GM19328 (cell line): ENCODE results near the gene CDC42BPA.
A peak's percentile ranks its signal among the peaks of the same experiment; 100 is the strongest.

ENCODE experiments used
- ATAC-seq: cut with Tn5 transposase; IDR thresholded peaks from one replicate; pipeline ENCODE4 v1.9.1; 2021; ENCODE audit warnings: mild to moderate bottlenecking, moderate library complexity; ENCODE audit not compliant: unreplicated experiment

CDC42BPA gene

DNA sequence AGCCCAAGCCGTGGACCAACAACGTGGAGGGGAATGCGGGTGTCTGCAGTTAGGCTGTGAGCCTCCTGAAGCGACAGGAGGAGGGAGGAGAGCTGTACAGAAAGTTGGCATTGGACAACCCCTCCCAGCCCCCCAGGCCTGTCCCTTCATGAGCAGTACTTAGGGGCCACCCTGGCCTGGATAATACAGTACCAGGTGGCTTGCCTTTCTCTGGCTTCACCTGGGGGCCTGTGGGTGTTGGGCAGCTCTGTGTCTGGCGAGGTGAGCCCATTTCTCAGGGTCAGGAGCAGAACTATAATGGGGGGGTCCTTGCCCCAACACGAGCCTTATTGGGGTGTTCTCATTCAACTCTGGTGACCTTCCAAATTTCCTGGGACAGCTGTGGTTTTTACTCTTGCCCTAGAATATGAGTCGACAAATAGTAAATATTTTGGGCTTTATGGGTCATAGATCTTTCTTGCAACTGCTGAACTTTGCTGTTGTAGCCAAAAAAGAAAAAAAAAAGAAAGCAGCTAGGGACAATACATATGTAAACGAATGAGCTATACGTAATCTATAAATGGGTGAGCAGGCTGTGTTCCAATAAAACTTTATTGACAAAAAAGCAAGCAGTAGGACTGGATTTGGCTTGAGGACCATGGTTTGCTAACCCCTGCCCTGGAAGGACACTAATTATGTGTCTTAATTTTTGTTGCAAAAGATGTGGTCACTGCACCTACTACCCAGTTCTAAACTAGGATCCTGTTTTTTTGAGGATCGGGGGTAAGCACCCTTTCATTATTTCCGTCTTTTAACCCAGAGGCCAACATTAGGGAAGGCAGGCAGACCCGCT is 366.8 kb downstream of the CDC42BPA start:
- no peak for ATAC-seq

DNA sequence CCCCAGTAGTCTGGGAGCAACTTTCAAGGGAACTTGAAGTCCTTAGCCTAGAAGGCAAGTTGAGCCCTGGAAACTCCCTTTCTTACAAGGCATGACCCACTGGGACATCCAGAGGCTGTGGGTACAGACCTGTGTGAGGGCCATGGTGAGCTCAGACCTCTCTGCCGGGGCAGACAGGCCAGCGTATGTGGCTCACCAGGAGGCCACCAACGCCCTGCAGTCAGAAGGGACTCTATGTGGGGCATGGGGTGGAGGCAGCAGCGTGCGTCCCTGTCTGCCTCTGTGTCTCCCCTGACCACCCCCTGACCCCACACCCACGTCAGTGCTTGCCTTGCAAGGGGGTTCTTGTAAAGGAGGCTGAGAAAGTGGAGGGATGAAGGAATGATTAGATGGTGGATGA is 367.4 kb downstream of the CDC42BPA start:
- ATAC-seq = no peak

DNA sequence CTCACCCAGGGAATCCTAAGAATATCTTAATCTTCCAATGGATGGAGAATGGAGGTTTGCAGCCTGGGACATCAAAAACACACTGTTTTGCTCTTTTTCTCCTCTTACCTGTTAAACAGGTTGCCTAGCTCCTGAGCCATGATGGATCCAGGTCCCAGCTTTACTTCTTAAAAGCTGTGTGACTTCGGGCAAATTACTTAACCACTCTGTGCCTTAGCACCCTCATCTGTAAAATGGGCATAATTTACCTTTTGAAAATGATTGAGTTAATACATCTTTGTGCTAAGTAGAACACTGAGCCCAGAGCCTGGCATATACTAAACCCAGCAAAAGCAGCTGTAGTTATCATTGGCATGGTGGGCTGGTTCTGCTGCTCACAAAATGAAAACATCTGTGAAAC is 368.0 kb downstream of the CDC42BPA start:
- no peak for ATAC-seq

DNA sequence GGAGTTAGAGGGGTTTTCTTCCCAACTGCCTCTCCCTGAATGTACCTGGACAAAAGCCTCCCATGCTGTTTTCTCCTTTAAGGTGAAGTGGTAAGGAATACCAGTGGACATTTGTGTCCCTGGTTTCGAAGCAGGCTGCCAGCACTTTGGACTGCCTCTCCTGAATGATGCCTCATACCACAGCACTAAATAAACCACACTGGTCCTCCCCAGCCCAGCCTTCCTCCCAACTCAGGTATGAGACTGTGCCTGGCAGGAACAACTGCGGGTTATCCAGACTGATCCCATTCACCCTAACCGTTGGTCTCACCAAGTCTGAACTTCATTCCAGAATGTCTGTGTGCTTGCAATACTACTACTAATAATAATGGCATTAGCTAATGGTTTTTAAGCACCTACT is 368.9 kb downstream of the CDC42BPA start:
- no peak for ATAC-seq

DNA sequence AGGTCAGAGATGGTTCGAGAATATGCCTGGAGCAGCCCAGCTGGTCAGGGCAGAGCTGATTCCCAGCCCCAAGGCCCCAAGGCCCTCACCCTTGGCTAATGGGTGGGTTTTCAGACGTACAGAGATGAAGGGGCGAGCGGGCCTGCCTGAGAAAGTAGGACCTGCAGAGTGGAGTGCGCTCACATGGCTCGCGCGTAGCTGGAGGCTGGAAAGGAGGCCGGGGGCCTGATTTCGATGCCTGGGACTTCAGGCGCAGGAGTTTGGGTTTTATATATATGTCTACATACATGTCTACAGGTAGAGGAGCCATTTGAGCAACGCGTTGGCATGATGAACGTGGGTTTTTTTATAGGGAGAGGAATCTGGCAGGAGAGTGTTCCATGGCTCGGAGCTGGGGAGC is 369.3 kb downstream of the CDC42BPA start:
- ATAC-seq = no peak

DNA sequence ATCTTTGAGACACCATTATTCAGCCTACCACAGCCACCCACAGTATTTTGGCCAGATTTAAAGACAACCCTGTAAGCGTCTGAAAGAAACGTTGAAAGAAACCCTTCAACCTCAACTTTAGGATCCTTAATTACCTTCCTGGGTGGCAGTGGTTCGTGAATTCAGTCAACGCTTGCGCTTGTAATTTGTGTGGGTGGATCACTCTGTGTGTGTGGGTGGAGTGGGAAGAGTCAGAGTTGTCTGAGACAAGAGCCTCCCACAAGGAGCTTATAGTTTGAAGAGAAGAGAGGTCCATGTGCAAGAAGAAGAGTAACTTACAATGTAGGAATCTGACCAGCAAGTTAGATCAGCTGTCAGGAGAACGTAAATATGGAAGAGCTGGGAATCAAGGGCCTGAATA is 369.8 kb downstream of the CDC42BPA start:
- ATAC-seq = no peak

DNA sequence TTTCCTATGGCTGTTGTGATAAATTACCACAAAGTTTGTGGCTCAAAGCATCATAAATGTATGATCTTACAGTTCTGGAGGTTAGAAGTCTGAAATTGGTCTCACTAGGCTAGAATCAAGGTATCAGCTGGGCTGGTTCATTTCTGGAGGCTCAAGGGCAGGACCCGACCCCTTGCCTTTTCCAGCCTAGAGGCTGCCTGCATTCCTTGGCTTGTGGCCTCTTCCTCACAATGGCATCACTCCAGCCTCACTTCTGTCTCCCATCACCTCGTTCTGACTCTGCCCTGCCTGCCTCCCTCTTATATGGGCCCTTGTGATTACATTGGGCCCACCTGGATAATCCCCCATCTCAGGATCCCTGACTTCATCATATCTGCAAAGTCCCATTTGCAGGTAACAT is 370.2 kb downstream of the CDC42BPA start:
- ATAC-seq = no peak

DNA sequence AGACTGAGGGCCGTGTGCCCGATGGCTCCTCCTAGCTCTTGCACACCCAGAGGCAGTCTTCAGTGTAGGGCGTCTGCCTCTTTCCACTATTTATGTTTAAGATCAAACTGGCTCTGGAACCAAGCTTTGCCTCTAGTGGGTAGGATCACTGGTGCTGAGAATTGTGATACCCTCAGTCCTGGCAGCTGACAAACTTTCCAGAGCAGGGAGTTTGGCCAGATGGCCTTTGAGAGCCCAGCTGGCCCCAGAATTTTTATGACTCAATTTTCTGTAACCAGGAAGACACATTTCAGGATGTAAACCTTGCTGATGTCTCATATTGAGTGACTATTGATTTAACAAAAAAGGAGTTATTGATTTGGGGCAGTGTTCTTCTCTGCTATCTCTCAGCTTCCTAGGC is 371.5 kb downstream of the CDC42BPA start:
- ATAC-seq = no peak

DNA sequence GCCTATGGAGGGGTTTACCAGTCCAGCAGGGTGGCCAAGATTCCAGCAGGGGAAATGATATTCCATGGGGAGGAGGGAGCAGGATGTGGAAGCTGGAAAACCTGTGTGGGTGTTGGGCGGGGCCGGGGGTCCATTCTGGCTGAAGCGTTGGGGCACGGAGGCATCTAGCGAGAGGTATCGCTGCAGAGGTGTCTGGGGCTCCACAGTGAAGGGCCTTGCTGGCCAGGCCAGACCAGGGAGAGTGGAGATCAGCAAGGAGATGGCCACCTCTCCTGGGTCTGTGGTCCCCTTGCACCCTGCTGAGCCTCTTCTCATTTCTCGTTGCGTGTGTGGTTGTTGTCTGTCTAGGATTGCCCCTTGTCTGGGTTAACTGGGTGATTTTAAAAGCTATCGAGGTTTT is 372.0 kb downstream of the CDC42BPA start:
- no peak for ATAC-seq

DNA sequence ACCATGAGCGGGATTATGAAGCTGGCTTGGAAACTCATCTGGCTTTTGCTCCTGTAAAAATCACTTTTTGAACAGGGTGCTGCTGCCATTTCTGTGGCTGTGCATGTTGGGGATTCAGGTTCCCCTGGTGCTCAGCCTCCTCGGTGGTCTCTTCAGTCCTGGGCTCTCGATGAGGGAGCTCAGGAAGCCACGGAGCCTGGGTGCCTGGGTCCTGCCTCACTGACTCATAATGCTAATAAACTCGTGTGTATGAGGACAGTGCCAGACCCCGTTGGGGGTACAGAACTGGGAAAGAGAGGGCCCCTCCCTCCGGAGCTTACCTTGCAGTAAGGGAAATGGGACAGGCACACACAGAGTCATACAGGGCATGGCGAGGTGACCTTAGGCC is 372.4 kb downstream of the CDC42BPA start:
- no peak for ATAC-seq

DNA sequence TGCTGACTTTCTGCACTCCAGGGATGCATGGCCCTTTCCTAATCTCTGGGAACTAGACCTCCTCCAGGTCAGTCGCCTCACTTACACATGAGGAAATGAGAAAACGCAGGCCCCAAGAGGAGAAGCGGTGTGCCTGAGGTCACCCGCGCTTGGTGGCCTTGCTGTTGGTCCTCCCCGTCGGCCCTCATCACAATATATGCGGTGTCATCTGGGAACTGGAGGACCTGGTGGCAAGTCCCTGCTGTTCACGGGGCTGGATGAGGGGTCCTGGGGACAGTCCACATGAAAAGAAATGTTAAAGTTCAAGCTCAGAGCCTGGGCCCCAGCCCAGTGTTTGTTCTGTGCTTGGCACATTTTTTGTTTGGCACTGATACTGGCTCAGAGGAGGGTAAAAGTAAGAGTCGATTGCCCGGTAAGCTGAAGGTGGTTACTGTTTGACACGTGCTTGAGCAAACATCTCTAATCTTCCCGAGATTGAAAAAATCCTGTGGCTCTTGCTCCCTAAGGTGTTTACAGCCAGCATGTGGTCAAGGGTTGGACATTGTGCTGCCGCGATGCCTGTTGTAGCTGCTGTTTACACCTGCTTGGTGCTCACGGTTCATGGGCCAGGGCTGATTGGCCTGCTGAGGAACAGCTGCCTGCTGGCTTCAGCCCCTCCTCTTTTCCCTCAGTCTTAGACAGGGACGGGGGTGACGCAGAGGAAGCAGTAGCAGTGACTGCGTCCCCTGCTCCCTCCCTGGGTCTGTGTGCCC is 373.0 kb downstream of the CDC42BPA start:
- ATAC-seq = no peak

DNA sequence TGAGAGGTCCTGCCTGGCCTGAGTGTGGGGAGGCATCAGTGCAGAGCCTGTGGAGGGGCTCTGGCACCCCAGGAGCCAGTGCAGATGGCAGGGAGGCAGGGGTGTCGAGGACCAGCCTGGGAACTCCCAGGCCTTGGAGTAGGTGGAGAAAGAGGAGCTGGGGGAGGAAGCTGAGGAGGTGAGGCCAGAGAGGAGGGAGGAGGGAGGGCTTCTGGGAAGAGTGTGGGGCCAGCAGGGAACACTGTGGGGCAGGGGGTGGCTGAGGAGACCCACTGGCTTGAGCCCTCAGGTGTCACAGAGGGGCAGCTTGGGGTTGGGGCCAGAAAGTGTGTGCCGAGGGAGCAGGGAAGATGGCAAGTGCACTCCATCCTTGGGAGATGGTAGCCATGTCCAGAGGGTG is 374.4 kb downstream of the CDC42BPA start:
- ATAC-seq = no peak

DNA sequence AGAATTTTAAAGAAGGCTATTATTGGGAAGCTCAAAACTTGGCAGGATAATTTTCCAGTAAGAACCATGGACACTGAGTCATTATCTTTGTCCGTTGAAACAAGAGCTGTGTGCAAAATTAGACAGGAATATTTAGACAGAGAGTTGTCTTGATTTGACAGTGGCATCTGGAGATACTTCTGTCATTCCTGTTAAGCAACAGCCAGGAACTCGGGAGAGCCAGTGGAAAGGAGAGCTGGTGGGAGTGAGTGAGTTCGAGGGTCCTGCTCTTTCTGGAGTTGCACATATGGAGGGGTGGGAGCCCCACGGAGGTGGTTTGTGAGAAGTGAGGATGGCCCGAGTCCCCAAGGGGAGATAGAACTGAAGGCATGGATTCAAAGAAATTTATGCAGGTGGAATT is 375.1 kb downstream of the CDC42BPA start:
- no peak for ATAC-seq

DNA sequence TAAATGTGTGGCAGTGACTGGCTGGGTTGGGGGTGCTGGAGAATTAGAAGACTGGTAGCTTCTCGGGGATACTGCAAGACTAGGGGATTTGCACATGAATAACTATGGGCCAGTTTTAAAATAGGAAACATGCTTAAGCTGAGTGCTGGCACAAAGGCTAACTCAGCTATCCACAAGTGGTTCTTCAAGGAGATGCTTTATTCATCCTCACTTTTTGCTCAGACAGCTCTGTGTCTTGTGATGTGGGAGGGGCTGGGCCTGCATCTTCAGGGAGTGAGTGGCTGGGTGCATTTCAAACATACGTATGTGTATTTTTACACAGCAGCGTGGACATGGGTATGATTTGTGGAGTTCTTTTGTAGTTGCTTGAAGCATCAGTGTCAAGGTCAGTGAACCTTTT is 375.9 kb downstream of the CDC42BPA start:
- no peak for ATAC-seq

DNA sequence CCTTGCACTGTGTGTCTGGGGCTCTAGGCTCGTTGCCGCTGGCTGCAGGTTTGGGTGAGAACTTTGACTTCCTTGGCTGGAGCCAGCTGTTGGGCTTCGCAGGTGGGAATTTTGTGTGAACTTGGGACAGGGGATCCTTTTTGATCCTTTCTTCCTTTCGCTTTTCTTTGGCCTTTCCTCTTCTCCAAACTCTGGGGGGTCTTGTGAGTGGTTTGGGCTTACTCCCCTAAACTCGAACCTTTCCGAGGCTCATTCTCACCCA is 377.6 kb downstream of the CDC42BPA start:
- no peak for ATAC-seq

DNA sequence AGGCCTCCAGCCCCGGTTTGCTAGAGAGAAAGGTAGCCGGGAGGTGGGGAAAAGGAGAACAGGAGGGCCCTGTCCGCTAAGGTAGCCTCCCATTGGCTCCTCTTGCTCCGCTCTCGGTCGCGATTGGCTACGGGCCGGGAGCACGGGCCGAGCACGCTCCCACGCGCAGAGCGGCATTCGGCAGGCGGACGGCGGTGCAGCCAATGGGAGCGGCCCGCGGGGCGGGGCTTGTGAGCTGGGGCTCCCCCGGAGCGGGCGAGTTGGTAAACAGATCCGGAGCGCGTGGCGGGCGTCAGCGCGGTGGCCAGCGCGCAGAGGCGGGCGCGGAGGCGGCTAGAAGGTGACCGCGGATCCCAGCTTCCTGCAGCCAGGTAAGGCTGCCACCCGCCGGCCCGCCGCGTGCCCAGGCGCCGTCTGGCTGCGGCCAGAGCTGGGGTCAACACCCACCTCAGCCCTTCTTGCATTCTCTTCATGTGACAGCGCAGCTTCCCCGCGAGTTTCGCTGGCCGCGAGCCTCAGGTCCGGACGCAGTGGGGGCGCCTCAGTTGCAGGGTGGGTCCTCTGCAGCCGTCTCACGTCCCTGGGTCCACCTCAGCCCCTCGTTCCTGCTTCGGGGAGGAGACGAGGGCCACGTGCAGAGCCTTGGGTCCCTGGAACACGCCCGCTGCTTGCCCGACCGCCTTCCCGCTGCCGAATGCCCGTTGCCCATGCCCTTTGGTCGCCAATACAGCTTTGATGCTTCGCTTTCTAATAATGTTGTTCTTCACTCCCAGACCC is 378.1 kb downstream of the CDC42BPA start, which contains the start of gene COQ8A:
COQ8A (plus strand) TSS at position 266 of the 777 bp plus-strand sequence. CDS start 21,092 bp downstream, outside the sequence.
- peak; percentile 96 for ATAC-seq
